Measurements from ENCODE around the gene PIGH. TPM values are rescaled to one million over a fixed set of nuclear protein-coding genes. Genes with fewer than 3 reads are reported as not detected.

Gene PIGH
- total RNA-seq, 1 experiment from 2014 or later = 9.4 TPM

GRCh38 chr14:67636361-67636919 lies 36.4 kb upstream of the PIGH start:
- WGBS (ENCODE audit: extremely low coverage, insufficient read length, low lambda C conversion rate) = no CpG with 5 or more reads among the region's 3 CpGs
- H4K5ac ChIP-seq (ENCODE audit: insufficient read length, low read depth, low read length) = no peak overlapping the region
- no peaks in the 10 kb centered on the region for H3K4me1 ChIP-seq (ENCODE audit: insufficient read depth, low read length)
- H3K23ac ChIP-seq (ENCODE audit: insufficient read length, low read depth, low read length) = no peak overlapping the region
- Mint-ChIP-seq H3K27me3 (ENCODE audit: low read depth) (no peaks in the 10 kb centered on the region), H3K4me3 (no peak overlapping the region), H3K4me1 (no peaks in the 10 kb centered on the region), H3K27ac (no peak overlapping the region), H3K9me3 (no peaks in the 10 kb centered on the region), H3K36me3 (ENCODE audit: insufficient read depth in 1 of 3, low read depth in 3 of 3) (peaks cover 5 to 7% (median 6%) of the 10 kb centered on the region in 3 experiments; a peak in 5 of 7 replicates)
- H3K27me3 ChIP-seq (ENCODE audit: insufficient read depth, low read length) = no peaks in the 10 kb centered on the region
- no peak overlapping the region for H3K27ac ChIP-seq (ENCODE audit: insufficient read length, low read depth, low read length)
- H3K79me1 ChIP-seq (ENCODE audit: insufficient read depth, low read depth, low read length, poor library complexity, severe bottlenecking) = no peaks in the 10 kb centered on the region
- no peak overlapping the region for H2AK5ac ChIP-seq (ENCODE audit: insufficient read length, low read length)
- no peak overlapping the region for H4K8ac ChIP-seq (replicated peaks; ENCODE audit: insufficient read length, low read depth, low read length)
- H3K4ac ChIP-seq (ENCODE audit: low read depth, low read length) = no peak overlapping the region
- H2BK12ac ChIP-seq (ENCODE audit: insufficient read length, low read depth, low read length) = no peak overlapping the region
- H3K23me2 ChIP-seq (ENCODE audit: insufficient read length, low read depth, low read length, poor library complexity, severe bottlenecking) = no peaks in the 10 kb centered on the region
- no peak overlapping the region for H4K91ac ChIP-seq (ENCODE audit: insufficient read length, low read depth, low read length)
- H2BK5ac ChIP-seq (ENCODE audit: insufficient read length, low read length) = no peak overlapping the region
- no peaks in the 10 kb centered on the region for H3K9me3 ChIP-seq (ENCODE audit: control insufficient read depth, low read depth, low read length)
- no peak overlapping the region for H3K4me2 ChIP-seq (ENCODE audit: insufficient read depth, insufficient read length, low read length)
- H2AFZ ChIP-seq (ENCODE audit: low read length) = no peak overlapping the region
- H3K79me2 ChIP-seq (ENCODE audit: insufficient read depth, low read length) = no peaks in the 10 kb centered on the region
- H4K20me1 ChIP-seq (ENCODE audit: control insufficient read depth, insufficient read depth, insufficient read length) = no peaks in the 10 kb centered on the region
- H3K18ac ChIP-seq (ENCODE audit: insufficient read length, low read depth, low read length) = no peak overlapping the region
- no peak overlapping the region for H3K56ac ChIP-seq (ENCODE audit: insufficient read length, low read depth, low read length)
- H3K14ac ChIP-seq (ENCODE audit: insufficient read depth, low read length) = no peak overlapping the region
- no peak for DNase-seq
- no peak overlapping the region for H3T11ph ChIP-seq (ENCODE audit: low read length)
- no peak overlapping the region for H3K9ac ChIP-seq (ENCODE audit: extremely low read depth, insufficient read length, low read length)
- no peak overlapping the region for H2BK15ac ChIP-seq (ENCODE audit: low read depth, low read length)
- H2BK120ac ChIP-seq (ENCODE audit: low read depth, low read length, poor library complexity, severe bottlenecking) = no peak overlapping the region
- TF ChIP-seq CTCF (conservative IDR thresholded peaks at IDR 0.05) = no peak
- H2BK20ac ChIP-seq (ENCODE audit: low read depth, low read length, poor library complexity, severe bottlenecking) = no peak overlapping the region
